NCI-H2081 treated with DMSO at 0.1 percent for 48 hours (cell line): ENCODE measurements around the gene PEX10.
"Not testable (repeated sequence)": the region's sequence is repeated elsewhere in the genome, so short reads cannot be mapped to it uniquely, and the experiment has no call there.

Experiments
- DNase-seq: peaks from one replicate; lab custom pipeline; 2025; lab: John Stamatoyannopoulos, UW

Gene PEX10

GRCh38 chr1:2443277-2444137, 31.1 kb upstream of the PEX10 start:
- DNase-seq: no peak

DNA sequence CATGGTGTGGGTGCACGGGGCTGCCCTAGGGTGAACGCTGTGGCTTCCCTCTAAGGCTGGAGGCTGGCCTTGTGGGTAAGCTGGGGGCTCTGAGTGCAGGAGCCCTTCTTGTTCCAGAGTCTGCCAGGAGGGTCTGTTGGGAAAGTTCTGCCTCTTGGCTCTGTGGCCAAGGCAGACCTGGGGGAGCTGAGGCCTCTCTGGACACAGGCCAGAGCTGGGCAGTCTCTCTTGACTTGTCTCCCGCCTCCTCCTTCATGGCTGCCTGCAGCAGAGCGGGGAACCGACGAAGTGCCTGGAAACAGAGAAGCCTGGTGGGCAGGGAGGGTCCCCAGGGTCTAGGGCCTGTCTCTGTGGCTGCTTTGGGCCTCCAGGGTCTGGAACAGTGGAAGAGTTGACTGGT, 30.3 kb upstream of the PEX10 start:
- no peak for DNase-seq

- DNase-seq: no peak
Observed at GRCh38 chr1:2441746-2442145, 29.4 kb upstream of the PEX10 start.

DNA sequence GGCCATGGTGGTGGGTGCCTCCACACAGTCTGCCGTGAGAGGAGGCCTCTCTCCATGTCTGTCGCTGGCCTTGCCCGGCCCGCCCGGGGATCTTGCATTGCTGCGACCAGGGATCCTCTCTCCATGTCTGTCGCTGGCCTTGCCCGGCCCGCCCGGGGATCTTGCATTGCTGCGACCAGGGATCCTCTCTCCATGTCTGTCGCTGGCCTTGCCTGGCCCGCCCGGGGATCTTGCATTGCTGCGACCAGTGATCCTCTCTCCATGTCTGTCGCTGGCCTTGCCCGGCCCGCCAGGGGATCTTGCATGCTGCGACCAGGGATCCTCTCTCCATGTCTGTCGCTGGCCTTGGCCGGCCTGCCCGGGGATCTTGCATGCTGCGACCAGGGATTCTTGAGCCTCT, 28.0 kb upstream of the PEX10 start:
- DNase-seq: not testable (repeated sequence)

DNA sequence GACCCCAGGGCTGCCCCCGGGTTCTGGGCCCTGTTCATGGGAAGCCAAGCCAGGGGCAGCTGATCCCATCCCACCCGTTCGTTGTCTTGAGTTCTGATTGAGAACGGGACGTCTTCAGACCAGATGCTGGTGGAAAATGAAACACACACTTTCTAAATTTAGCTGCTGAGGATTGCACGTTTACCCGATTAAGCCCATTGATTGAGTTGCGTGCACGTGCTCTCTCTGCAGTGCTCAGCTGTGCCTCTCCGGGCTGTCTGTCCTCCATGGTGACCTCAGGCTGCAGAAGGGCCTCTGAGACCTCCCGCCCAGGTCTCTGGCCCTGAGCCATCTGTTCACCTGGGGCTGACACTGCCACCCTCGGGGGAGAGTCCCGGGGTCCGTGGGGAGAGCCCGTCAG, 27.0 kb upstream of the PEX10 start:
- DNase-seq: no peak

- DNase-seq: no peak
Observed at GRCh38 chr1:2438641-2439040, 26.3 kb upstream of the PEX10 start.

- no peak for DNase-seq
Observed at GRCh38 chr1:2438038-2438437, 25.7 kb upstream of the PEX10 start.

GRCh38 chr1:2437617-2438016, 25.3 kb upstream of the PEX10 start:
- no peak for DNase-seq

- no peak for DNase-seq
Observed at GRCh38 chr1:2436876-2437275, 24.5 kb upstream of the PEX10 start.

GRCh38 chr1:2435746-2436355, 23.5 kb upstream of the PEX10 start:
- DNase-seq: no peak

GRCh38 chr1:2435091-2435490, 22.7 kb upstream of the PEX10 start:
- no peak for DNase-seq

GRCh38 chr1:2433936-2434655, 21.7 kb upstream of the PEX10 start:
- no peak for DNase-seq

DNA sequence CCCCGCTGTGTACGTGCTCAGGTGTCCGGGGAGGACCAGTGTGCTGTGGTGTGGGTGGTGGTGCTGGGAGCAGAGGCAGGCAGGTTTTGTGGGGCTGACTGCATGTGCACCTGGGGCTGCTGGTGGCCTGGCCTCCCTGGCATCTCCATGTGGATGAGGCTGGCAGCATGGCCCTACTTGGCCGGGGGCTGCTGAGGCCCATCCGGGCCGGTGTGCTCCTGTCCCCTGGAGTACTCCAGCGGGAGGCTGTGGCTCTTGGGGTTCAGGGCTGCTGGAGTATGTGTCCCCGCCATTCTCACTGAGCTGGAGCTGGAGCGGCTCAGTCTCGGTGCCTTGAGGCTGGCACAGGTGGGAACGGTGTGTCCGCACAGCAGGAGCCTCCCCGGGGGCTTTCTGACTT, 20.8 kb upstream of the PEX10 start:
- no peak for DNase-seq

- no peak for DNase-seq
Observed at GRCh38 chr1:2432441-2432844, 20.1 kb upstream of the PEX10 start.

- DNase-seq: no peak
Observed at GRCh38 chr1:2431518-2431917, 19.2 kb upstream of the PEX10 start.

- DNase-seq: no peak
Observed at GRCh38 chr1:2431103-2431502, 18.7 kb upstream of the PEX10 start.

DNA sequence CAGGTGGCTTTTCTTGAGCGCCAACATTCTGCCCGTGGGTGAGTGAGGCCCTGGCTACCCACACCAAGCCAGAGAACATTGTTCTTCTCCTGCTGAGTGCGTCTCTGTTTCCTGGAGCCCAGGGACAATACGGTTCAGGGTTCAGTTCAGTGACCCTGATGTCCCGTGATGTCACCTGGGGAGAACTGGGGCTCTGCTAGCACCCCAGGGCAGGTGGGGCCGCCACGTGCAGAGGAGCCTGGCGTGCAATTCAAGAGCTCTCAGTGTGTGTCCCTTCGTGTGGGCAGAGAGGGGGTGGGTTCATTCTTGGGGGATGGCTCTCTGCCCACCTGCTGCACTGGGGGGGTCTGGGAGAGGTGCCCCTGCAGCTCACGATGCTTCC, 18.2 kb upstream of the PEX10 start:
- no peak for DNase-seq

DNA sequence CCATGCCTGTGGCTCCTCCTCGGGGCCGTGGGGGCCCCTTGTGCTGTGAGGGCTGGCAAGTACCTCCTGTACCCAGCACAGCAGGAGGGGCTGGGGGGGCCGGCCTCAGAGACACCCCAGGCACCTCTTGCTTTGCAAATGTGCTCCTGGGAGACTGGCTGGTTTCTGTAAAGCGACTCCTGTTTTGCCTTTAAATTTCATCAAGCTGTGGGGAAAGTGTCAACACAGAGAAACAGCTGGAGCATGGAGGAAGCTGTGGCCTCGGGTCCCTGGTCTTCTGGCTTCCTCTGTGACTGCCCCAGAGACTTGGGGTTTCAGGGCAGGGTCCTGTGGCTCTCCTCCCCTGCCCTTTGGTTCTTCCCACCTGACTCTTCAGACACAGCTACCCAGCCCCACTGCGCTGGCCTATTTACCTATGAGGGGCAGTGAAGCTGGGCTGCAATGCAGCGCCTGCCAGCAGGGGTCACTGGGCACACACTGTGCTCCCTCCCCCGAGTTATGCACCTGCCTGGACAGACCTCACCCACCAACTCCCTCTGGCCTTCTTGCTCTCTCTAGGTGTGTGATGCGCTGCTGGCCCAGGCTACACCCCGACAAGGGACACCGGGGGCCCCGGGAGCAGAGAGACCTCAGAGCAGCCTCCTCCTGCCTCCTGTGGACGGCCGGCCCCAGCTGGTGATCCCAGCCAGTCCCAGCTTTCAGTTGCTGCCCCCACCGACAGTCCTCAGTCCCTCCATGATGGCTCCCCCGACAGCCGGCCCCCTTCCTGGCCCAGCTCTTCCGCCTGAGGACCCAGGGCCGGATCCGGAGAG, 17.6 kb upstream of the PEX10 start:
- DNase-seq: no peak

DNA sequence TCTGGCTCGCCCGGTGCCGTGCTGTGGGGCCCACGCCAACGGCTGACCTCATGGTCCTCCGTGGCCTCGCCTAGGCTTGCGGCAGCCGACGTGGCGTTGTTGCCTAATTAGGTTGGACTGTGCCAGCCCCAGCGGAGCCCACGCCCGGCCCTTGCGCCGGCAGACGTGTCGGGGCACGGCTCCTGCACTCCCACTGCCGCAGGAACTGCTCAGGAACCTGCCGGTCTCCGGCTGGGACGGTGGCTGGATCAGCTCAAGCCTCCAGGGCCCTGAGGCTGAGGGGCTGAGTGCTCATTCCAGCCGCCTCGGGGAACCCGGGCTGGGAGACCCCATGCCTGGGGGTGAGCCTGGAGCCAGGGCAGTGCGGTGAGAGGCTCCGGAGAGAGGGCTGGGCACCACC, 16.1 kb upstream of the PEX10 start:
- DNase-seq: no peak

DNA sequence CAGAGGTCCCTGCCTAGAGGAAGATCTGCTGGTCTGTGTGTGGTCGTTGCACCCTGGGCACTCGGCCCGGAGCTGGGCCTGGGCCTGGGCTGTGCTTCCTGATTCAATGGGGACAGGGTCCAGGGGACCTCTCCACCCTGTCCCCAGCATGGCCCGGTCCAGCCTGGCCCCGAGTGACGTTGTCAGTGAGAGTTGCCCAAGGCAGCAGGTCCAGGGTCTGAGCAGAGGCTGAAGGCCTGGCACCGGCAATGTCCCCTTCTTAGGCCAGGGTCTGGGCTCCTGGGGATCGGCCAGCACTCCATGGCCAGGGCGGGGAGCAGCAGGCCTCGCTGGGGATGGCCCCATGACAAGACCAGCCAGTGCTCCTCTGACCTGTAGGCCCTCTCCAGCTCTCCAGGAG, 15.6 kb upstream of the PEX10 start:
- no peak for DNase-seq

DNA sequence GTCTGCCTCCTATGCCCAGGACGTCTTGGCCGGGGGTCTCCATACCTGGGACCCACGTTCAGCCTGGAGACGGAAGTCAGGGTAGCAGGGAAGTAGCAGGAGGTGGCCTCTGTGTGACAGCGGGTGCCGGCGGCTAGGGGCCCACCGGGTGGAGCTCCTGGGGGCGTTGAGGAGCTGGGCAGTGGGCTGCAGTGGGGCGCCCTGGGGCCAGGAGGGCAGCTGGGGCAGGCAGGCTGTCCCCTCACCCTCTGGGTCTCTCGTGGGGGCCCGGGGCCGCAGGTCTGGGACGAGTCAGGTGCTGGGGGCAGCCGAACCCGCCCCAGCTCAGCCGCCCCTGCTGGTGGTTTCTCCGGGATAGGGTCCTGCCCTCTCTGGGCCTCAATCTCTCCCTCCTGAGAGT, 14.7 kb upstream of the PEX10 start:
- no peak for DNase-seq

- DNase-seq: no peak
Observed at GRCh38 chr1:2426540-2426939, 14.2 kb upstream of the PEX10 start.
